Body of pancreas (tissue), 4 donors: ENCODE results near the gene KIF27. TPM values are rescaled to one million over a fixed set of nuclear protein-coding genes. Genes with fewer than 3 reads are reported as not detected.
"Not testable (repeated sequence)": the region's sequence is repeated elsewhere in the genome, so short reads cannot be mapped to it uniquely, and the experiment has no call there.

Experiments used
- ATAC-seq: fragments of 150-250 bp; one replicate; pipeline ENCODE4 v1.9.1; 2016
- DNase-seq, 4 donors: peaks; one replicate each; pipeline ENCODE4 v3.0.0-alpha.2; 2019
- H3K27ac ChIP-seq, 4 donors: fragments of 200-600 bp; sonication (generic); 1 replicate in 3 of 4; 2 replicates in 1 of 4; pipeline versions ENCODE4 v1.5.1 to v1.6.1; 2016 to 2019; ENCODE audit warnings: mild to moderate bottlenecking in 1 of 4, mixed read lengths in 1 of 4, moderate library complexity in 1 of 4
- H3K27me3 ChIP-seq, 2 donors: fragments of 200-600 bp; sonication (generic); one replicate each; pipeline ENCODE4 v1.6.0; 2016; ENCODE audit warnings: mild to moderate bottlenecking in 1 of 2
- H3K36me3 ChIP-seq, 2 donors: fragments of 200-600 bp; sonication (generic); replicated peaks in 1 of 2; 2 replicates each; pipeline ENCODE4 v1.5.1; 2016; ENCODE audit warnings: low read depth in 2 of 2; ENCODE audit not compliant: insufficient read depth in 1 of 2
- H3K4me1 ChIP-seq: fragments of 200-600 bp; sonication (generic); one replicate; pipeline ENCODE4 v1.6.0; 2016
- H3K4me3 ChIP-seq, 2 donors: fragments of 200-600 bp; sonication (generic); 1 replicate in 1 of 2; 2 replicates in 1 of 2; pipeline ENCODE4 v1.5.1; 2016 to 2019
- H3K9me3 ChIP-seq, 3 donors: fragments of 200-600 bp; sonication (generic); 1 replicate in 2 of 3; 2 replicates in 1 of 3; pipeline ENCODE4 v1.5.1; 2016
- CTCF ChIP-seq, 7 experiments: fragments of 450-650 bp in 4 of 7; fragments of 200-600 bp in 3 of 7; sonication (generic) in 3 of 7; IDR thresholded peaks; one replicate each; pipeline ENCODE4 v1.5.1; 2016 to 2019; ENCODE audit warnings: antibody characterized with exemption in 7 of 7
- POLR2A ChIP-seq, 3 donors: fragments of 450-650 bp; IDR thresholded peaks; one replicate each; pipeline ENCODE4 v1.6.1; 2016; ENCODE audit warnings: antibody characterized with exemption in 3 of 3, mild to moderate bottlenecking in 2 of 3
- WGBS, 2 donors: methylation state at CpG; one replicate each; pipeline ENCODE4 v1.1.5; 2017; 5-methylcytosine and 5-hydroxymethylcytosine counted together
- intact Hi-C: fragments of 100-400 bp; cut with DNase I; formaldehyde crosslinking; loops from one replicate; pipeline ENCODE4 v1.15.1; 2023
- microRNA-seq, 2 donors: library from miRNA; unstranded; fragments of <30 nt; microRNA quantifications; one replicate each; pipeline ENCODE4, GENCODE V29; 2016; ENCODE audit warnings: borderline number of aligned reads in 2 of 2, borderline replicate concordance in 2 of 2
- total RNA-seq, 2 donors: library from RNA; depleted of rRNA; stranded (reverse); fragments of >200 nt; gene quantifications; one replicate each; pipeline ENCODE4 v1.1.0, GENCODE V29; 2016

Gene KIF27
- total RNA-seq, 2 donors from 2014 or later, result 6.0 to 6.6 TPM

- H3K4me1 ChIP-seq, H3K27ac ChIP-seq, H3K9me3 ChIP-seq, H3K4me3 ChIP-seq, ATAC-seq, DNase-seq, intact Hi-C loops, H3K27me3 ChIP-seq, H3K36me3 ChIP-seq: not testable (repeated sequence)
- 57 to 75% methylated on average over 1 of the region's 1 CpG for WGBS, 2 donors
Observed at GRCh38 chr9:83809213-83809612, 112.0 kb downstream of the KIF27 start.

DNA sequence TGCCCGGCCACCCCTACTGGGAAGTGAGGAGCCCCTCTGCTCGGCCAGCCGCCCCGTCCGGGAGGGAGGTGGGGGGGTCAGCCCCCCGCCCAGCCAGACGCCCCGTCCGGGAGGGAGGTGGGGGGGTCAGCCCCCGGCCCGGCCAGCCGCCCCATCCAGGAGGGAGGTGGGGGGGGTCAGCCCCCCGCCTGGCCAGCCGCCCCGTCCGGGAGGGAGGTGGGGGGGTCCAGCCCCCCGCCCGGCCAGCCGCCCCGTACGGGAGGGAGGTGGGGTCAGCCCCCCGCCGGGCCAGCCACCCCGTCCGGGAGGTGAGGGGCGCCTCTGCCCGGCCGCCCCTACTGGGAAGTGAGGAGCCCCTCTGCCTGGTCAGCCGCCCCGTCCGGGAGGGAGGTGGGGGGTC is 116.8 kb downstream of the KIF27 start:
- no CpG with 5 or more reads among the region's 31 CpGs for WGBS, 2 donors
- intact Hi-C loops, H3K36me3 ChIP-seq, H3K4me1 ChIP-seq, H3K27me3 ChIP-seq, H3K27ac ChIP-seq, ATAC-seq, H3K9me3 ChIP-seq, H3K4me3 ChIP-seq, DNase-seq: not testable (repeated sequence)

GRCh38 chr9:83803941-83804340 is 117.3 kb downstream of the KIF27 start:
- H3K9me3 ChIP-seq, H3K4me3 ChIP-seq, H3K27ac ChIP-seq, ATAC-seq, DNase-seq, intact Hi-C loops, H3K27me3 ChIP-seq, H3K36me3 ChIP-seq, H3K4me1 ChIP-seq: not testable (repeated sequence)
- 80% methylated on average over 2 of the region's 33 CpGs; no CpG with 5 or more reads in 1 of the 2 donors for WGBS, 2 donors

DNA sequence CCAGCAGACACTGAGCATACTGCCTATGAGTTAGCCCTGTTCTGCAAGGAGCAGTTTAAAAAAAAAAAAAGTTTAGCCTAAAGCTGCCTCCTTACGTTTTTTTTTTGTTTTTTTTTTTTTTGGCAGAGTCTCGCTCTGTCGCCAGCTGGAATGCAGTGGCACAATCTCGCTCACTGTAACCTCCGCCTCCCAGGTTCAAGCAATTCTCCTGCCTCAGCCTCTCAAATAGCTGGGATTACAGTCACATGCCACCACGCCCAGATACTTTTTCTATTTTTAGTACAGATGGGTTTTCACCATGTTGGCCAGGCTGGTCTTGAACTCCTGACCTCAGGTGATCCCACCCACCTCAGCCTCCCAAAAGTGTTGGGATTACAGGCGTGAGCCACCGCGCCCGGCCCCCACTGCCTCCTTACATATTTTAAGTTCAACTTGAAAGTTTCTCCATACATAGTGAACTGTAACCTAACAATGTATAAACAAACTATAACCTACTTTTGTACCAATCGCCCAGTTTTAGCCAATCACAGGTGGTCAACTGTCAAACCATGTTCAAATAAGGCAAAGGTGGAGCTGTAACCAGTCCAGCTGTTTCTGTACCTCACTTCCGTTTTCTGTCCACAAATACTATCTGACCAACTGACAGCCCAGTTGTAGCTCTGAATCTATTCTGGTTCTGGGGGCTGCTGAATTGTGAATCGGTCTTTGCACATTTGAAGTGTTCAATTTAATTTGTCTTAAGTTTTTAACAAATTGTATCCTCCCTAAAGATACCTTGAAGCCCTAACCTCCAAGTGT is 120.8 kb downstream of the KIF27 start:
- no peaks in the 10 kb centered on the region for H3K9me3 ChIP-seq
- intact Hi-C loops, result no loop called here
- DNase-seq, result no peak
- no peak overlapping the region for H3K4me3 ChIP-seq
- H3K27me3 ChIP-seq, result no peaks in the 10 kb centered on the region
- no peak for ATAC-seq
- TF ChIP-seq POLR2A (IDR thresholded peaks at IDR 0.05) (no peak), CTCF (IDR thresholded peaks at IDR 0.05) (no peak)
- H3K36me3 ChIP-seq, result peaks cover 0 to 3% of the 10 kb centered on the region in 2 donors
- no peaks in the 10 kb centered on the region for H3K4me1 ChIP-seq
- H3K27ac ChIP-seq, result no peak overlapping the region
- 82 to 87% methylated on average over 13 of the region's 13 CpGs for WGBS, 2 donors

GRCh38 chr9:83794051-83794450 is 127.2 kb downstream of the KIF27 start:
- Histone ChIP-seq H3K9me3 (no peaks in the 10 kb centered on the region), H3K4me1 (no peaks in the 10 kb centered on the region), H3K27me3 (no peaks in the 10 kb centered on the region), H3K36me3 (peaks cover 0 to 3% of the 10 kb centered on the region in 2 donors), H3K4me3 (no peak overlapping the region), H3K27ac (peak overlapping the region in 2 of 4 donors; percentile 23 to 56)
- 92 to 94% methylated on average over 2 of the region's 2 CpGs for WGBS, 2 donors
- no peak for DNase-seq
- TF ChIP-seq CTCF (IDR thresholded peaks at IDR 0.05) (no peak), POLR2A (IDR thresholded peaks at IDR 0.05) (no peak)
- intact Hi-C loops, result no loop called here
- no peak for ATAC-seq

GRCh38 chr9:83792746-83793145 is 128.5 kb downstream of the KIF27 start:
- no peaks in the 10 kb centered on the region for H3K27me3 ChIP-seq
- no peak overlapping the region for H3K27ac ChIP-seq
- 82 to 88% methylated on average over 1 of the region's 1 CpG for WGBS, 2 donors
- intact Hi-C loops, result no loop called here
- no peak for TF ChIP-seq POLR2A (IDR thresholded peaks at IDR 0.05)
- TF ChIP-seq CTCF (IDR thresholded peaks at IDR 0.05), result no peak
- ATAC-seq (no peak), DNase-seq (no peak)
- no peaks in the 10 kb centered on the region for H3K9me3 ChIP-seq
- peaks cover 0 to 3% of the 10 kb centered on the region in 2 donors for H3K36me3 ChIP-seq
- no peak overlapping the region for H3K4me3 ChIP-seq
- no peaks in the 10 kb centered on the region for H3K4me1 ChIP-seq

Small RNA genes lying within 50 kb of the gene (microRNA-seq; reads per million reads assigned to microRNA genes)
- gene MIR7-1, result 79.1 to 110 reads per million in 2 donors

Other genes with a start within 250 kb of the KIF27 start
- 10 to 100 TPM; 45.8 to 49.5 TPM for gene UBQLN1, start 213.5 kb downstream of the KIF27 start, total RNA-seq
- gene GKAP1, start 103.7 kb downstream of the KIF27 start, total RNA-seq, result 1 to 10 TPM; 8.0 to 8.2 TPM
- gene HNRNPK, start 58.8 kb upstream of the KIF27 start, total RNA-seq, result 100 to 1,000 TPM; 132 to 223 TPM
- gene RMI1, start 59.4 kb upstream of the KIF27 start, total RNA-seq, result 1 to 10 TPM; 3.9 to 4.3 TPM